ENCODE results near the gene FAM120A.

The FAM120A gene

DNA sequence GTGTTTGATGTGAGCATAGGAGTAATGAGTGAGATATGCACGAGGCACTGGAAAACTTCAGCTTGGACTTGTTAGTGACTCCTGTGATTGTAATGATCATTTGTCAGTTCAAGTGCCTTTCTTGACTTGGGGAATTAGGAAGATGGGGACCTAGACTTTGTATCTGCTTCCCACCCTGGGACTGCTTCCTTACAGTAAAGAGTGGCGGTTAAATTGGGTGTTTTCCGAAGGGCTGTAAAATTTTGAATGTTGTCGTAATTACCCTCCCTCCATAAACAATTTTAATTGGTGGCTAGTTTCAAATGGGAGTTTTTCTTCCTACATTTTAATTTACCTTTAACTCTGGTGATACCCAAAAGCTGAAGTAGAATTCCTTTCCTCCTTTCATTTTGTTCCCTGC, 25.4 kb downstream of the FAM120A start:
- Mint-ChIP-seq H3K4me1 (peaks cover 42% of the 10 kb centered on the region), H3K27me3 (ENCODE audit: low read depth) (no peaks in the 10 kb centered on the region), H3K9me3 (no peaks in the 10 kb centered on the region), H3K27ac (no peak overlapping the region), H3K36me3 (ENCODE audit: low read depth) (peaks cover 55% of the 10 kb centered on the region), H3K4me3 (peak overlapping the region in 1 of 3 experiments; percentile 43)
- TF ChIP-seq, protein P1, sequence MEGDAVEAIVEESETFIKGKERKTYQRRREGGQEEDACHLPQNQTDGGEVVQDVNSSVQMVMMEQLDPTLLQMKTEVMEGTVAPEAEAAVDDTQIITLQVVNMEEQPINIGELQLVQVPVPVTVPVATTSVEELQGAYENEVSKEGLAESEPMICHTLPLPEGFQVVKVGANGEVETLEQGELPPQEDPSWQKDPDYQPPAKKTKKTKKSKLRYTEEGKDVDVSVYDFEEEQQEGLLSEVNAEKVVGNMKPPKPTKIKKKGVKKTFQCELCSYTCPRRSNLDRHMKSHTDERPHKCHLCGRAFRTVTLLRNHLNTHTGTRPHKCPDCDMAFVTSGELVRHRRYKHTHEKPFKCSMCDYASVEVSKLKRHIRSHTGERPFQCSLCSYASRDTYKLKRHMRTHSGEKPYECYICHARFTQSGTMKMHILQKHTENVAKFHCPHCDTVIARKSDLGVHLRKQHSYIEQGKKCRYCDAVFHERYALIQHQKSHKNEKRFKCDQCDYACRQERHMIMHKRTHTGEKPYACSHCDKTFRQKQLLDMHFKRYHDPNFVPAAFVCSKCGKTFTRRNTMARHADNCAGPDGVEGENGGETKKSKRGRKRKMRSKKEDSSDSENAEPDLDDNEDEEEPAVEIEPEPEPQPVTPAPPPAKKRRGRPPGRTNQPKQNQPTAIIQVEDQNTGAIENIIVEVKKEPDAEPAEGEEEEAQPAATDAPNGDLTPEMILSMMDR (IDR thresholded peaks at IDR 0.05; ENCODE audit: unreplicated experiment in 3 of 3) = no peak

- Mint-ChIP-seq H3K27ac (no peak overlapping the region), H3K4me1 (peaks cover 42% of the 10 kb centered on the region), H3K4me3 (peak overlapping the region in 1 of 3 experiments; percentile 18), H3K27me3 (ENCODE audit: low read depth) (no peaks in the 10 kb centered on the region), H3K36me3 (ENCODE audit: low read depth) (peaks cover 51% of the 10 kb centered on the region), H3K9me3 (no peaks in the 10 kb centered on the region)
- TF ChIP-seq, protein P1 (IDR thresholded peaks at IDR 0.05; ENCODE audit: unreplicated experiment in 3 of 3) = no peak
Measured at GRCh38 chr9:93477397-93477796, 25.9 kb downstream of the FAM120A start.

DNA sequence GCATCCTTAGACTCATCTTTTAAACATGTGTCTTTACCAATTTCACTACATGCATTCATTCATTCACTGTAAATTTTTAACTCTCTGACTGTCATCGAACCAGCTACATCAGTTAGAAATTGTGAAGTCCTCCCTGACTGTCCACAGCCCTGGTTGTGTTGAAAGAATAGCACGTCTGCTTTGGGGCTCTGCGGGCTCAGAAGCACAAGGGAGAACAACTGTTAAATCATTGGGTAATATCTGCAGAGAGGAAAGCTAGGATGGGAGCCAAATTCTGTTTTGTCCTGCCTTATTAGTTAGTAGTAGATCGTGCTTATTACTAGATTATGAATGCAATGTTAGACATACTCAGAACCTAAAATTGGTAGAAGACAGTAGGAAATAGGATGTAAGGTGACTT, 28.2 kb downstream of the FAM120A start:
- H3K4me1 Mint-ChIP-seq = peaks cover 42% of the 10 kb centered on the region
- H3K27ac Mint-ChIP-seq = peak overlapping the region in 1 of 3 experiments; percentile 9
- H3K4me3 Mint-ChIP-seq = no peak overlapping the region
- peaks cover 50% of the 10 kb centered on the region for H3K36me3 Mint-ChIP-seq (ENCODE audit: low read depth)
- H3K9me3 Mint-ChIP-seq = no peaks in the 10 kb centered on the region
- TF ChIP-seq, protein P1 (IDR thresholded peaks at IDR 0.05; ENCODE audit: unreplicated experiment in 3 of 3) = no peak
- no peaks in the 10 kb centered on the region for H3K27me3 Mint-ChIP-seq (ENCODE audit: low read depth)

DNA sequence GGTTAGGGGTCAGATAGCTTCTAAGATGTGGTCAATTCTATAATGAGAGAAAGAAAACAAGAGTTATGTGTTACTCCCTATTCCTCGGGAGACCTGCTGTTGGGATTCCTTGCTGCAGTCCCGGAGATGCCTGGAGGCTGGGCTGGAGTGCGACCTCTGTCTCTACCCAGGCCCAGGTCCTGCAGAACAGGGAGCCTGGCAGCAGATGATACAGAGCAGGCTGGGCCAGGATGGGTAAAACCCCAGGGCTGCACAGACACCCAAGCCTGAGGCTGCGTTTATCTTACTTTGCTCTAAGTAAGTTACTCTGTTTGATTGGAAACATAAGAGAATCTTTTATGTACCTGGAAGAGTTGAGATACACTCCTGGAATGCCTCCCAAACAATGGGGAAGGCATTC, 28.8 kb downstream of the FAM120A start:
- Mint-ChIP-seq H3K9me3 (no peaks in the 10 kb centered on the region), H3K4me3 (no peak overlapping the region), H3K27me3 (ENCODE audit: low read depth) (no peaks in the 10 kb centered on the region), H3K36me3 (ENCODE audit: low read depth) (peaks cover 51% of the 10 kb centered on the region), H3K4me1 (peaks cover 41% of the 10 kb centered on the region), H3K27ac (peak overlapping the region in 1 of 3 experiments; percentile 9)
- TF ChIP-seq, protein P1 (IDR thresholded peaks at IDR 0.05; ENCODE audit: unreplicated experiment in 3 of 3) = no peak

DNA sequence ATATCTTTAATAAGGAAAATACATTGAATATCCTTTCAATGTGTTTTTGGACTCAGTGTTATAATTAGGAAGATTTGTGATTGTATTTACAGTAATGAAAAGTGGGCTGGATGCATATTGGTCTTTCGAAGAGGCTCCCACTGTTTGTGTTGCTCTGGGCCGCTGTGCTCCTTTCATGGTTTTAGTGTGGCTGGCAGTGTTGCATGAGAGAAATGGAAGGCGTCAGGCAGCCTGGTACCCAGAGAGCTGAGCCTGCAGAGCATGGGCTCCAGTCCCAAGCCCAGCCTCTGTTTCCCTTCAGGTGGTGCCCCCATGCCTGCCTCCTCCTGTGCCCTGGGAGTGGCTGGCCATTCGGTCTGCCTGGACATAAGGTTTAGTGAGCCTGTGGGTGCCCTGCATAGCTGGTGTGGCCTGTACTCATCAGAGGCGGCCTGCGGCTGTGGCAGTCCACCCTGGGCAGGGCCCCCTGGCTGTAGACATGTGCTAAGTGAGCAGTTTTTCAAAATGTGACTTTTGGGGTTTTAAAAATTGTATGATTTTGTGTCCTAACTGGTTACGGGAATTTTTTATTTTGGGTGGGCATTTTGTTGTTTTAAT, 29.3 kb downstream of the FAM120A start:
- TF ChIP-seq, protein P1 (IDR thresholded peaks at IDR 0.05; ENCODE audit: unreplicated experiment in 3 of 3) = no peak
- Mint-ChIP-seq H3K9me3 (no peaks in the 10 kb centered on the region), H3K4me3 (no peak overlapping the region), H3K27ac (no peak overlapping the region), H3K4me1 (peaks cover 35% of the 10 kb centered on the region), H3K36me3 (ENCODE audit: low read depth) (peaks cover 49% of the 10 kb centered on the region), H3K27me3 (ENCODE audit: low read depth) (no peaks in the 10 kb centered on the region)

DNA sequence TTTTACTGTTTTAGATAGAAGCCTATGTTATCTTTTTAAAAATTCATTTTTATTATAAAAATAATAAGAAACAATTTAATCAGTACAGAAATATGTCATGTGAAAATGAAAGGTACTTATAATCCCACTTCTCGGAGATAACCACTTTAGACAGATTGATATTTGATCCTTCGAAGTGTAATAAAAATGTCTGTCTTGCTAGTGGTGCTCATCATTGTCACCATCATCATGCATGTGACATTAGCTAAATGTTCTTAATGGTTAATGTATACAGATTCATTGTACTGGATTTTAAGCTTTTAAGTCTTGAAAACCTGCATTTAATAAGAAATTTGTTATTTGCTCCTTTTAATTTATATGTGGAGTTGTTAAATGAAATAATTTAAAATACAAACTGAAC, 32.0 kb downstream of the FAM120A start:
- Mint-ChIP-seq H3K27me3 (ENCODE audit: low read depth) (no peaks in the 10 kb centered on the region), H3K4me3 (no peak overlapping the region), H3K27ac (no peak overlapping the region), H3K36me3 (ENCODE audit: low read depth) (peaks cover 57% of the 10 kb centered on the region), H3K4me1 (peaks cover 16% of the 10 kb centered on the region), H3K9me3 (no peaks in the 10 kb centered on the region)
- TF ChIP-seq, protein P1 (IDR thresholded peaks at IDR 0.05; ENCODE audit: unreplicated experiment in 3 of 3) = no peak

All from nephron (organoid).